ENCODE data around the gene SCG3.

Gene SCG3

GRCh38 chr15:51714911-51715310 lies 33.6 kb downstream of the SCG3 start:
- H3K27me3 ChIP-seq (ENCODE audit: control insufficient read depth, insufficient read depth, low read length), result no peaks in the 10 kb centered on the region
- no peak overlapping the region for H3K4me3 ChIP-seq (ENCODE audit: low read depth, low read length)
- TF ChIP-seq, protein P1, sequence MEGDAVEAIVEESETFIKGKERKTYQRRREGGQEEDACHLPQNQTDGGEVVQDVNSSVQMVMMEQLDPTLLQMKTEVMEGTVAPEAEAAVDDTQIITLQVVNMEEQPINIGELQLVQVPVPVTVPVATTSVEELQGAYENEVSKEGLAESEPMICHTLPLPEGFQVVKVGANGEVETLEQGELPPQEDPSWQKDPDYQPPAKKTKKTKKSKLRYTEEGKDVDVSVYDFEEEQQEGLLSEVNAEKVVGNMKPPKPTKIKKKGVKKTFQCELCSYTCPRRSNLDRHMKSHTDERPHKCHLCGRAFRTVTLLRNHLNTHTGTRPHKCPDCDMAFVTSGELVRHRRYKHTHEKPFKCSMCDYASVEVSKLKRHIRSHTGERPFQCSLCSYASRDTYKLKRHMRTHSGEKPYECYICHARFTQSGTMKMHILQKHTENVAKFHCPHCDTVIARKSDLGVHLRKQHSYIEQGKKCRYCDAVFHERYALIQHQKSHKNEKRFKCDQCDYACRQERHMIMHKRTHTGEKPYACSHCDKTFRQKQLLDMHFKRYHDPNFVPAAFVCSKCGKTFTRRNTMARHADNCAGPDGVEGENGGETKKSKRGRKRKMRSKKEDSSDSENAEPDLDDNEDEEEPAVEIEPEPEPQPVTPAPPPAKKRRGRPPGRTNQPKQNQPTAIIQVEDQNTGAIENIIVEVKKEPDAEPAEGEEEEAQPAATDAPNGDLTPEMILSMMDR (IDR thresholded peaks at IDR 0.05), result no peak
- no peaks in the 10 kb centered on the region for H3K4me1 ChIP-seq
- H3K79me2 ChIP-seq, result no peaks in the 10 kb centered on the region
- H3K9me3 ChIP-seq (ENCODE audit: control insufficient read depth, low read length), result no peaks in the 10 kb centered on the region
- no peak overlapping the region for H2AFZ ChIP-seq
- H3K9ac ChIP-seq, result no peak overlapping the region
- no peak overlapping the region for H3K4me2 ChIP-seq (ENCODE audit: low read length)
- H3K36me3 ChIP-seq (ENCODE audit: control insufficient read depth, insufficient read depth, low read length), result no peaks in the 10 kb centered on the region
- H3K27ac ChIP-seq, result no peak overlapping the region

GRCh38 chr15:51718219-51718618 lies 36.9 kb downstream of the SCG3 start:
- H3K36me3 ChIP-seq (ENCODE audit: control insufficient read depth, insufficient read depth, low read length), result no peaks in the 10 kb centered on the region
- no peaks in the 10 kb centered on the region for H3K27me3 ChIP-seq (ENCODE audit: control insufficient read depth, insufficient read depth, low read length)
- H3K4me3 ChIP-seq (ENCODE audit: low read depth, low read length), result no peak overlapping the region
- H3K4me2 ChIP-seq (ENCODE audit: low read length), result no peak overlapping the region
- H3K9ac ChIP-seq, result no peak overlapping the region
- H3K9me3 ChIP-seq (ENCODE audit: control insufficient read depth, low read length), result no peaks in the 10 kb centered on the region
- H2AFZ ChIP-seq, result no peak overlapping the region
- H3K27ac ChIP-seq, result no peak overlapping the region
- H3K79me2 ChIP-seq, result no peaks in the 10 kb centered on the region
- H3K4me1 ChIP-seq, result no peaks in the 10 kb centered on the region
- TF ChIP-seq, protein P1 (IDR thresholded peaks at IDR 0.05), result no peak

DNA sequence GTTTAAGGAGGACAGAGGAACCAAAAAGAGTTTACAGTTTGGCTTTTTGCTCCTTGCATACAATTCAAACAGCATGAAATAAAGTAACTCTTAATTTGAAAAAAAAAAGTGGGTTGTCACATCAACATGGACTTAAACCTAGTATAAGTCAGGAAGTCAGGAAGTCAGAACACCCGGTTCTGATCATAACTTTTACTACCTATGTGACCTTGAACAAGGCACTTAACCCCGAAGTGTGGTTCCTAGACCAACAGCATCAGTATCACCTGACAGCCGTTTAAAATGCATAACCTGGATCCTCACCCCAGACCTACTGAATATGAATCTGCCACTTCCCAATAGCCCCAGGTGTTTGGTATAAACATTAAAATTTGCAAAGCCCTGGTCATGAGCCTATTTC lies 37.4 kb downstream of the SCG3 start:
- Histone ChIP-seq H3K27ac (no peak overlapping the region), H3K4me1 (no peaks in the 10 kb centered on the region)

GRCh38 chr15:51720201-51720995 lies 39.1 kb downstream of the SCG3 start:
- no peak overlapping the region for H3K27ac ChIP-seq
- TF ChIP-seq, protein P1 (IDR thresholded peaks at IDR 0.05), result no peak
- H3K4me3 ChIP-seq (ENCODE audit: low read depth, low read length), result no peak overlapping the region

More for the DNA sequence above, 37.4 kb downstream of the SCG3 start:
- H3K4me3 ChIP-seq (ENCODE audit: low read depth, low read length), result no peak overlapping the region
- H2AFZ ChIP-seq, result no peak overlapping the region
- H3K27me3 ChIP-seq (ENCODE audit: control insufficient read depth, insufficient read depth, low read length), result no peaks in the 10 kb centered on the region
- H3K4me2 ChIP-seq (ENCODE audit: low read length), result no peak overlapping the region
- no peaks in the 10 kb centered on the region for H3K9me3 ChIP-seq (ENCODE audit: control insufficient read depth, low read length)
- TF ChIP-seq, protein P1 (IDR thresholded peaks at IDR 0.05), result no peak
- H3K9ac ChIP-seq, result no peak overlapping the region
- H3K36me3 ChIP-seq (ENCODE audit: control insufficient read depth, insufficient read depth, low read length), result no peaks in the 10 kb centered on the region
- no peaks in the 10 kb centered on the region for H3K79me2 ChIP-seq

More at GRCh38 chr15:51720201-51720995, 39.1 kb downstream of the SCG3 start:
- no peak overlapping the region for H3K9ac ChIP-seq
- H2AFZ ChIP-seq, result no peak overlapping the region
- no peaks in the 10 kb centered on the region for H3K36me3 ChIP-seq (ENCODE audit: control insufficient read depth, insufficient read depth, low read length)
- H3K79me2 ChIP-seq, result no peaks in the 10 kb centered on the region
- H3K4me1 ChIP-seq, result no peaks in the 10 kb centered on the region
- no peak overlapping the region for H3K4me2 ChIP-seq (ENCODE audit: low read length)
- H3K27me3 ChIP-seq (ENCODE audit: control insufficient read depth, insufficient read depth, low read length), result no peaks in the 10 kb centered on the region
- H3K9me3 ChIP-seq (ENCODE audit: control insufficient read depth, low read length), result no peaks in the 10 kb centered on the region
